ENCODE results near the gene KRTAP4-8.
"Not testable (repeated sequence)": the region's sequence is repeated elsewhere in the genome, so short reads cannot be mapped to it uniquely, and the experiment has no call there.

- TF ChIP-seq CTCF (IDR thresholded peaks at IDR 0.05; ENCODE audit: poor library complexity); EZH2phosphoT487 (IDR thresholded peaks at IDR 0.05; ENCODE audit: low read depth, severe bottlenecking, unreplicated experiment); EZH2 (IDR thresholded peaks at IDR 0.05; ENCODE audit: borderline replicate concordance): not testable (repeated sequence)
These were observed 6.6 kb upstream of the KRTAP4-8 start for GRCh38 chr17:41104386-41105038.
